GM23338 (cell line): Measurements from ENCODE around the gene SBF2. TPM values are rescaled to one million over a fixed set of nuclear protein-coding genes. Genes with fewer than 3 reads are reported as not detected.

Experiments used
- ATAC-seq: fragments of 200-7000 bp; cut with Tn5 transposase; 3 replicates; pipeline ENCODE4 v1.9.1; 2020
- DNase-seq: peaks from one replicate; pipeline ENCODE4 v3.0.0-alpha.2; 2015; ENCODE audit warnings: low spot score
- H2AFZ ChIP-seq: fragments of 200-600 bp; sonication (generic); 2 replicates; pipeline ENCODE4 v1.8.0; 2016; ENCODE audit warnings: antibody characterized with exemption, mild to moderate bottlenecking, moderate library complexity
- H3F3A ChIP-seq: fragments of 200-600 bp; sonication (generic); replicated peaks from 2 replicates; pipeline ENCODE4 v1.8.0; 2017; ENCODE audit warnings: antibody characterized with exemption, mixed run types, low read depth
- H3K27ac ChIP-seq: fragments of 200-600 bp; sonication (generic); 2 replicates; pipeline ENCODE4 v1.6.1; 2016; ENCODE audit warnings: low read depth
- H3K27me3 ChIP-seq: fragments of 200-600 bp; sonication (generic); 2 replicates; pipeline ENCODE4 v1.8.0; 2016; ENCODE audit warnings: mild to moderate bottlenecking, mixed run types, moderate library complexity; ENCODE audit not compliant: insufficient read depth
- H3K36me3 ChIP-seq: fragments of 200-600 bp; sonication (generic); 2 replicates; pipeline ENCODE4 v1.8.0; 2016; ENCODE audit warnings: mild to moderate bottlenecking; ENCODE audit not compliant: insufficient read depth
- H3K4me1 ChIP-seq: fragments of 200-600 bp; sonication (generic); 2 replicates; pipeline ENCODE4 v1.8.0; 2016; ENCODE audit warnings: mild to moderate bottlenecking, moderate library complexity; ENCODE audit not compliant: insufficient read depth
- H3K4me2 ChIP-seq: fragments of 200-600 bp; sonication (generic); 2 replicates; pipeline ENCODE4 v1.7.1; 2017; ENCODE audit warnings: mixed run types
- H3K4me3 ChIP-seq: fragments of 200-600 bp; sonication (generic); 2 replicates; pipeline ENCODE4 v1.6.1; 2016; ENCODE audit warnings: mixed run types
- H3K79me2 ChIP-seq: fragments of 200-600 bp; sonication (generic); replicated peaks from 2 replicates; pipeline ENCODE4 v1.8.0; 2017; ENCODE audit warnings: mild to moderate bottlenecking; ENCODE audit not compliant: insufficient read depth
- H3K9me2 ChIP-seq: fragments of 200-600 bp; sonication (generic); 2 replicates; pipeline ENCODE4 v1.8.0; 2017; ENCODE audit not compliant: insufficient read depth
- H4K20me1 ChIP-seq: fragments of 200-600 bp; sonication (generic); replicated peaks from 2 replicates; pipeline ENCODE4 v1.8.0; 2017; ENCODE audit warnings: mild to moderate bottlenecking; ENCODE audit not compliant: insufficient read depth
- H3K27ac Mint-ChIP-seq: 2 replicates; pipeline ENCODE4 v1.8.0; 2020; ENCODE audit warnings: inconsistent platforms, mild to moderate bottlenecking, moderate library complexity, mixed read lengths
- H3K27me3 Mint-ChIP-seq: 3 replicates; pipeline ENCODE4 v1.8.0; 2022; ENCODE audit warnings: low read depth, mild to moderate bottlenecking, moderate library complexity, mixed read lengths, inconsistent platforms; ENCODE audit not compliant: insufficient read depth, poor library complexity
- H3K36me3 Mint-ChIP-seq: 3 replicates; pipeline ENCODE4 v1.8.0; 2021; ENCODE audit warnings: low read depth, mild to moderate bottlenecking, inconsistent platforms, moderate library complexity, mixed read lengths
- H3K4me1 Mint-ChIP-seq: 3 replicates; pipeline ENCODE4 v1.8.0; 2020; ENCODE audit warnings: mild to moderate bottlenecking, inconsistent platforms, mixed read lengths
- H3K4me3 Mint-ChIP-seq: 3 replicates; pipeline ENCODE4 v1.8.0; 2021; ENCODE audit warnings: moderate library complexity, mild to moderate bottlenecking, inconsistent platforms, mixed read lengths
- H3K9me3 Mint-ChIP-seq: 3 replicates; pipeline ENCODE4 v1.8.0; 2020; ENCODE audit warnings: moderate library complexity, mild to moderate bottlenecking, inconsistent platforms, mixed read lengths
- CREB1 ChIP-seq: fragments of 250-450 bp; sonication (Bioruptor Pico); IDR thresholded peaks from 2 replicates; pipeline ENCODE4 v1.5.0; 2020; ENCODE audit warnings: low read depth, mild to moderate bottlenecking, moderate library complexity
- ETS1 ChIP-seq: IDR thresholded peaks from 2 replicates; pipeline ENCODE4 v1.6.1; 2016; ENCODE audit warnings: antibody characterized with exemption
- POLR2AphosphoS5 ChIP-seq: IDR thresholded peaks from 2 replicates; pipeline ENCODE4 v1.6.1; 2016; ENCODE audit warnings: antibody characterized with exemption, low read depth
- ZNF462 ChIP-seq: fragments of 250-450 bp; sonication (Bioruptor Pico); IDR thresholded peaks from 2 replicates; pipeline ENCODE4 v1.5.0; 2020; ENCODE audit warnings: mild to moderate bottlenecking, moderate library complexity
- polyA plus RNA-seq: library from polyadenylated mRNA; unstranded; fragments of >200 nt; fragmentation: Nextera tagmentation; extraction: Ambion mirVana; gene quantifications from 2 replicates; pipeline ENCODE4 v1.2.1, GENCODE V29; 2016
- total RNA-seq: library from RNA; depleted of rRNA; stranded (reverse); fragments of >200 nt; shearing (Covaris generic); gene quantifications from 2 replicates; pipeline ENCODE4 v1.2.3, GENCODE V29; 2014

SBF2 gene
- total and polyA plus RNA-seq, 2 experiments from 2014 or later: 25.6 to 53.5 TPM

DNA sequence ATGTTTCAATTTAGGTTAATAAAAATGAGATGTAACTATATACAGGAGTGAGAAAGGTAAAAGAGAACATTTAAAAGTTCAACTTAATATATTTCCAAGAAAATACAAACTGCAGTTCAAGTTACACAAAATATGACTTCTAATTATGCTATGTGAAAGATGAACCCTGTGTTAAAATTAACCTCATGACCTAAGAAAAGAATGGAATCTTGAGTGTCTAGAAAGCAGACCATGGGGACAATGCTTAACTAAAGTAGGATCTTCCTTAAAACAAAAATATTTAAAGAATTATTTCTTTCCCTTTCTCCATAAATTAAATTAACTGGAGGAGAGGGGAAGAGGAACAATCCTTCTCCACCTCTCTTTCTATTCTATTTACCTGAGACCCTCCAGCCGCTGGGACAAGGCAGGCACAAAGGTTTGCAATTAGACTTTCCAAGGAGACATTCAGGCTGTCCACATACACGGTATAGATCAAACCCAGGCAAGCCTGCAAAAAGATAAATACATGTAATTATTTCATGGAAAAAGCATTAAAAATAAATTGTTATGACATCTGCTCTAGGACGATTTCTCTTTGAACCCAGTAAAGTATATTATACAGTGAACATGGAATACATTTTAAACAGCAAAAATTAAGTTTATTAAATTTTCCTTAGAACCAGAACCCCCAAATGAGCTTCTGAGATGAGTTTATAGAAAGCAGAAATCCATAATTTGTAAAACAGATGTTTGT, 264.5 kb downstream of the SBF2 start (continued):
- TF ChIP-seq ZNF462 (CRISPR knock-in tag) (no peak), POLR2AphosphoS5 (no peak), CREB1 (CRISPR knock-in tag) (no peak)

DNA sequence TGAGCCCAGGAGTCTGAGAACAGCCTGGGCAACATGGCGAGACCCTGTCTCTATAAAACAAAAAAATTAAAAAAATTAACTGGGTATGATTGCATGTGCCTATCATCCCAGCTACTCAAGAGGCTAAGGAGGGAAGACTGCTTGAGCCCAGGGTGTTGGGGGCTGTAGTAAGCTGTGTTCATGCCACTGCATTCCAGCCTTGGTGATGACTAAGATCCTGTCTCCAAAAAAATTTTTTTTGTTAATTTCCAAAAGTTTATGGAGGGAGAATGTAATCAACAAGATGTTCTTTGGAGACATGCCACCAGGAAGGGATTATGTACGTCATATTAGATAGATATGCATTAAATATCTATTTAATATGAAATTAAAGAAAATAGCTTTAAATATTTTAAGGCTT, 267.5 kb downstream of the SBF2 start:
- no peak overlapping the region for H3K4me3 ChIP-seq
- no peaks in the 10 kb centered on the region for H4K20me1 ChIP-seq
- H3K36me3 Mint-ChIP-seq: no peaks in the 10 kb centered on the region; the same call in 2 of the 3 replicates
- H3K79me2 ChIP-seq: no peaks in the 10 kb centered on the region
- no peak for ATAC-seq
- H3K9me2 ChIP-seq: no peaks in the 10 kb centered on the region
- H3K4me2 ChIP-seq: no peak overlapping the region
- H3K4me1 Mint-ChIP-seq: peaks cover 14% of the 10 kb centered on the region; the same call in 2 of the 3 replicates
- H3K27ac Mint-ChIP-seq: no peak overlapping the region
- H2AFZ ChIP-seq: no peak overlapping the region
- no peak overlapping the region for H3K27ac ChIP-seq
- no peak overlapping the region for H3K4me3 Mint-ChIP-seq
- H3K4me1 ChIP-seq: peaks cover 18% of the 10 kb centered on the region
- no peaks in the 10 kb centered on the region for H3K27me3 ChIP-seq
- H3K27me3 Mint-ChIP-seq: peaks cover 2% of the 10 kb centered on the region
- DNase-seq: no peak
- H3F3A ChIP-seq: no peaks in the 10 kb centered on the region
- no peaks in the 10 kb centered on the region; the same call in 1 of the 2 replicates for H3K36me3 ChIP-seq
- TF ChIP-seq ETS1: no peak
- H3K9me3 Mint-ChIP-seq: no peaks in the 10 kb centered on the region
